AG04449 (cell line): ENCODE results near the gene SASH1.
"Not testable (repeated sequence)": the region's sequence is repeated elsewhere in the genome, so short reads cannot be mapped to it uniquely, and the experiment has no call there.

ENCODE experiments used
- CTCF ChIA-PET: fragments of 350-600 bp; formaldehyde crosslinking; extraction: SDS; loops from one replicate; lab custom pipeline; 2021; ENCODE audit warnings: antibody characterized with exemption; lab: Yijun Ruan, JAX
- POLR2A ChIA-PET: fragments of 400-600, 350-600 bp; formaldehyde crosslinking; extraction: SDS; loops from one replicate; lab custom pipeline; 2020; ENCODE audit warnings: antibody characterized with exemption, inconsistent platforms; lab: Yijun Ruan, JAX
- DNase-seq: peaks from one replicate; pipeline ENCODE4 v3.0.0-alpha.2; 2010; ENCODE audit warnings: low read depth, low spot score
- H3K4me3 ChIP-seq: 2 replicates; pipeline ENCODE4 v1.5.1; 2011; ENCODE audit warnings: low read depth, mild to moderate bottlenecking, control low read depth, low read length
- CTCF ChIP-seq: IDR thresholded peaks from one replicate; pipeline ENCODE4 v1.5.1; 2011; ENCODE audit warnings: mild to moderate bottlenecking, moderate library complexity, low read length, control low read depth, inconsistent platforms; ENCODE audit not compliant: insufficient read depth; ENCODE audit errors: missing control alignments

Gene SASH1

GRCh38 chr6:148348778-148349177 lies 6.1 kb downstream of the SASH1 start:
- H3K4me3 ChIP-seq = no peak overlapping the region
- POLR2A ChIA-PET = no interaction called here
- no peak for TF ChIP-seq CTCF
- DNase-seq = no peak
- CTCF ChIA-PET = no interaction called here

DNA sequence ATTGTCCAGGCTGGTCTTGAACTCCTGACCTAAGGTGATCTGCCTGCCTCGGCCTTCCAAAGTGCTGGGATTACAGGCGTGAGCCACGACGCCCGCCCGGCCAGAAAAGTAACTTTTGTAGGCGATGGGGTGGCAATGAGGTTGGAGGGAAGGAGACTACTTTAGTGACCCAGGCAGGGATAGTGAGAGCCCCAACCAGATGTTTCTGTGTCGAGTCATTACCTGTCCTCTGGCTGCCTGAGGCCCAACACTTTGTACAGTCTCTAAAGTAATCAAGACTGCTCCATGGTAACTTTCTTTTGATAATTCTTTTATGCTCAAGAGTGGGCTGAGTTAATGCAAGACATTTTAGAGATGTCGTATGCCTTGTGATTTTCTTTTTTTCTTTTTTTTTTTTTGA lies 6.8 kb downstream of the SASH1 start:
- POLR2A ChIA-PET = no interaction called here
- no peak overlapping the region for H3K4me3 ChIP-seq
- DNase-seq = no peak
- TF ChIP-seq CTCF = no peak
- CTCF ChIA-PET = no interaction called here

GRCh38 chr6:148351309-148351708 lies 8.7 kb downstream of the SASH1 start:
- no peak overlapping the region for H3K4me3 ChIP-seq
- TF ChIP-seq CTCF = no peak
- no peak for DNase-seq
- ChIA-PET POLR2A (no interaction called here), CTCF (no interaction called here)

GRCh38 chr6:148352421-148352820 lies 9.8 kb downstream of the SASH1 start:
- POLR2A ChIA-PET, DNase-seq, H3K4me3 ChIP-seq, CTCF ChIA-PET: not testable (repeated sequence)

GRCh38 chr6:148358196-148358785 lies 15.7 kb downstream of the SASH1 start:
- TF ChIP-seq CTCF = no peak
- no peak overlapping the region for H3K4me3 ChIP-seq
- CTCF ChIA-PET = no interaction called here
- POLR2A ChIA-PET = no interaction called here
- no peak for DNase-seq

- CTCF ChIA-PET = no interaction called here
- no peak for TF ChIP-seq CTCF
- H3K4me3 ChIP-seq = no peak overlapping the region
- POLR2A ChIA-PET = no interaction called here
- DNase-seq = no peak
These were observed 16.6 kb downstream of the SASH1 start for GRCh38 chr6:148359228-148359627.
